Fibroblast of lung (primary cell): ENCODE data around the gene GALP. TPM values are rescaled to one million over a fixed set of nuclear protein-coding genes. Genes with fewer than 3 reads are reported as not detected.
"Not testable (repeated sequence)": the region's sequence is repeated elsewhere in the genome, so short reads cannot be mapped to it uniquely, and the experiment has no call there.

ENCODE experiments used
- DNase-seq, 2 donors: peaks; one replicate each; pipeline versions ENCODE4 v3.0.0 to v3.0.0-alpha.2; 2010; ENCODE audit warnings: low read depth in 2 of 2
- H2AFZ ChIP-seq: 2 replicates; pipeline ENCODE4 v1.5.1; 2012; ENCODE audit warnings: low read length, control low read depth, inconsistent platforms
- H3K27ac ChIP-seq: 2 replicates; pipeline ENCODE4 v1.5.1; 2011; ENCODE audit warnings: low read length, control low read depth; ENCODE audit not compliant: insufficient read depth
- H3K27me3 ChIP-seq: 2 replicates; pipeline ENCODE4 v1.5.1; 2011; ENCODE audit warnings: mild to moderate bottlenecking, low read length; ENCODE audit not compliant: control insufficient read depth, insufficient read depth
- H3K36me3 ChIP-seq: 2 replicates; pipeline ENCODE4 v1.5.1; 2011; ENCODE audit warnings: low read length; ENCODE audit not compliant: control insufficient read depth, insufficient read depth
- H3K4me1 ChIP-seq: 2 replicates; pipeline ENCODE4 v1.5.1; 2011; ENCODE audit warnings: low read length; ENCODE audit not compliant: control insufficient read depth, insufficient read depth; ENCODE audit errors: extremely low read depth
- H3K4me2 ChIP-seq: 2 replicates; pipeline ENCODE4 v1.5.1; 2011; ENCODE audit warnings: low read length, control low read depth; ENCODE audit not compliant: insufficient read depth; ENCODE audit errors: extremely low read depth
- H3K4me3 ChIP-seq, 4 experiments: fragments of 200-600 bp in 1 of 4; sonication (generic) in 1 of 4; replicated peaks in 1 of 4; 2 replicates each; pipeline ENCODE4 v1.5.1; 2011 to 2016; ENCODE audit warnings: low read length in 4 of 4, low read depth in 3 of 4, mild to moderate bottlenecking in 3 of 4, control low read depth in 2 of 4, inconsistent platforms in 1 of 4, mixed read lengths in 1 of 4; ENCODE audit not compliant: insufficient read depth in 1 of 4; ENCODE audit errors: control extremely low read depth in 1 of 4
- H3K79me2 ChIP-seq: 2 replicates; pipeline ENCODE4 v1.5.1; 2012; ENCODE audit warnings: mild to moderate bottlenecking, low read length, inconsistent platforms; ENCODE audit not compliant: control insufficient read depth, insufficient read depth
- H3K9ac ChIP-seq: 2 replicates; pipeline ENCODE4 v1.5.1; 2011; ENCODE audit warnings: mild to moderate bottlenecking, low read length, control low read depth; ENCODE audit not compliant: insufficient read depth
- H3K9me3 ChIP-seq: 2 replicates; pipeline ENCODE4 v1.5.1; 2012; ENCODE audit warnings: low read depth, low read length; ENCODE audit not compliant: control insufficient read depth, insufficient read depth
- H4K20me1 ChIP-seq: 2 replicates; pipeline ENCODE4 v1.5.1; 2011; ENCODE audit warnings: low read length; ENCODE audit not compliant: control insufficient read depth, insufficient read depth; ENCODE audit errors: extremely low read depth
- EZH2 ChIP-seq: IDR thresholded peaks from 2 replicates; pipeline ENCODE4 v1.5.1; 2012; ENCODE audit warnings: low read length, control low read depth, mild to moderate bottlenecking; ENCODE audit errors: missing control alignments
- polyA plus RNA-seq, 2 donors: library from polyadenylated mRNA; depleted of rRNA in 1 of 2; stranded (reverse) in 1 of 2; unstranded in 1 of 2; fragments of >200 nt; gene quantifications; 2 replicates each; pipeline ENCODE4 v1.2.1, GENCODE V29; 2011 to 2012; ENCODE audit warnings: missing spikeins in 1 of 2
- total RNA-seq: library from RNA; depleted of rRNA; stranded (reverse); fragments of >200 nt; gene quantifications from 2 replicates; pipeline ENCODE4 v1.2.1, GENCODE V29; 2014
- TF ChIP-seq, protein P1 (sequence below), 2 donors: IDR thresholded peaks in 1 of 2; conservative IDR thresholded peaks in 1 of 2; 1 replicate in 1 of 2; 2 replicates in 1 of 2; pipeline ENCODE4 v1.5.1; 2011 to 2012; ENCODE audit warnings: low read length in 2 of 2, control low read depth in 1 of 2, inconsistent platforms in 1 of 2, low read depth in 1 of 2, mild to moderate bottlenecking in 1 of 2

Gene GALP
- total and polyA plus RNA-seq, 2 donors (not counting 1 experiment from before 2014, with no cell fraction given): not detected

DNA sequence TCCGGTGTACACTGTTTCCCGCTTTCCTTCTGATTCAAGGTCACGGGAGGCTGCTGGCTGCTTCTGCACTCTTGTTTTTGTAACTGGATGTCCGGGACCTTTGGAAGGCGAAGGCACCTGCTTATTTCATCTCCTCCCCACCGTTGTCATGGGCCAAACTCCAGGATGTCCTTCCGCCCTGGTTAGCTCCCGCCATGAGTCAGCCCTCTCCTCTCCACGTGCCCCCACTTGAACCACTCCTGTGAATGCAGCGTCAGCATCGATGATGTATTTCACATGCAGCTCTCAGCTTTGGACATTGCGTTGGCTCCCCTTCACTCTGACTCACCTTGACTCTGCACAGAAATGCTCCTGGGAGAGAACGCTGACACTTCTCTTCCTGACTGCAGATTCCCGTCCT is 5.5 kb upstream of the GALP start:
- DNase-seq: peak in 1 of 2 donors; percentile 85
- H3K4me3 ChIP-seq: no peak overlapping the region
- no peak overlapping the region for H3K9ac ChIP-seq
- H3K79me2 ChIP-seq: no peaks in the 10 kb centered on the region
- no peaks in the 10 kb centered on the region for H3K36me3 ChIP-seq
- H3K4me2 ChIP-seq: no peak overlapping the region
- no peaks in the 10 kb centered on the region for H3K27me3 ChIP-seq
- H2AFZ ChIP-seq: no peak overlapping the region
- H3K27ac ChIP-seq: no peak overlapping the region
- TF ChIP-seq EZH2: no peak
- TF ChIP-seq, protein P1, sequence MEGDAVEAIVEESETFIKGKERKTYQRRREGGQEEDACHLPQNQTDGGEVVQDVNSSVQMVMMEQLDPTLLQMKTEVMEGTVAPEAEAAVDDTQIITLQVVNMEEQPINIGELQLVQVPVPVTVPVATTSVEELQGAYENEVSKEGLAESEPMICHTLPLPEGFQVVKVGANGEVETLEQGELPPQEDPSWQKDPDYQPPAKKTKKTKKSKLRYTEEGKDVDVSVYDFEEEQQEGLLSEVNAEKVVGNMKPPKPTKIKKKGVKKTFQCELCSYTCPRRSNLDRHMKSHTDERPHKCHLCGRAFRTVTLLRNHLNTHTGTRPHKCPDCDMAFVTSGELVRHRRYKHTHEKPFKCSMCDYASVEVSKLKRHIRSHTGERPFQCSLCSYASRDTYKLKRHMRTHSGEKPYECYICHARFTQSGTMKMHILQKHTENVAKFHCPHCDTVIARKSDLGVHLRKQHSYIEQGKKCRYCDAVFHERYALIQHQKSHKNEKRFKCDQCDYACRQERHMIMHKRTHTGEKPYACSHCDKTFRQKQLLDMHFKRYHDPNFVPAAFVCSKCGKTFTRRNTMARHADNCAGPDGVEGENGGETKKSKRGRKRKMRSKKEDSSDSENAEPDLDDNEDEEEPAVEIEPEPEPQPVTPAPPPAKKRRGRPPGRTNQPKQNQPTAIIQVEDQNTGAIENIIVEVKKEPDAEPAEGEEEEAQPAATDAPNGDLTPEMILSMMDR (conservative IDR thresholded peaks at IDR 0.05 in 1 of 2, IDR thresholded peaks at IDR 0.05 in 1 of 2; ENCODE audit: low read depth in 1 of 2, low read length in 2 of 2): no peak
- H4K20me1 ChIP-seq: no peaks in the 10 kb centered on the region
- H3K9me3 ChIP-seq: no peaks in the 10 kb centered on the region
- H3K4me1 ChIP-seq: no peaks in the 10 kb centered on the region

DNA sequence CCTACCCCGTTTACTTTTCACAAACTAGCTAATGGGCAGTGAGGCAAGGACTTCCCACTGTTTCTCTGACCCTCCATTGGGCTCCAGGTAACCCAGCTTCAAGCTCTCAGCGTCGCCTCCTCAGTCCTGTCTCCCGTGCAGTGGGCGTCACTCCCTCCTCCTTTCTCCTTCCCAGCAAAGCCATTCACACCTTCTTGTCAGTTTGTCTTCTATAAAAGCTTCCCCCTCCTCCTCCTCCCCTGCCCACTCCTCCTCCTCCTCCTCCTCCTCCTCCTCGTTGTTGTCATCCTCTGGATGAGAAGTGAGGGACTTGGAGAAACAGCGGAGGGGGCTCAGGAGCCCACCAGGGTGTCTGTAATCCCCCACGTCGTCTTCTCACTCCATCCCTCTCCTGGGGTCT is 1.7 kb upstream of the GALP start:
- H2AFZ ChIP-seq: no peak overlapping the region
- no peaks in the 10 kb centered on the region for H3K79me2 ChIP-seq
- no peak for DNase-seq
- TF ChIP-seq EZH2: no peak
- TF ChIP-seq, protein P1 (conservative IDR thresholded peaks at IDR 0.05 in 1 of 2, IDR thresholded peaks at IDR 0.05 in 1 of 2; ENCODE audit: low read depth in 1 of 2, low read length in 2 of 2): no peak
- no peaks in the 10 kb centered on the region for H3K4me1 ChIP-seq
- H3K36me3 ChIP-seq: no peaks in the 10 kb centered on the region
- no peaks in the 10 kb centered on the region for H3K9me3 ChIP-seq
- H3K27ac ChIP-seq: no peak overlapping the region
- H4K20me1 ChIP-seq: no peaks in the 10 kb centered on the region
- H3K4me2 ChIP-seq: no peak overlapping the region
- H3K9ac ChIP-seq: no peak overlapping the region
- H3K27me3 ChIP-seq: peaks cover 3% of the 10 kb centered on the region
- no peak overlapping the region for H3K4me3 ChIP-seq

DNA sequence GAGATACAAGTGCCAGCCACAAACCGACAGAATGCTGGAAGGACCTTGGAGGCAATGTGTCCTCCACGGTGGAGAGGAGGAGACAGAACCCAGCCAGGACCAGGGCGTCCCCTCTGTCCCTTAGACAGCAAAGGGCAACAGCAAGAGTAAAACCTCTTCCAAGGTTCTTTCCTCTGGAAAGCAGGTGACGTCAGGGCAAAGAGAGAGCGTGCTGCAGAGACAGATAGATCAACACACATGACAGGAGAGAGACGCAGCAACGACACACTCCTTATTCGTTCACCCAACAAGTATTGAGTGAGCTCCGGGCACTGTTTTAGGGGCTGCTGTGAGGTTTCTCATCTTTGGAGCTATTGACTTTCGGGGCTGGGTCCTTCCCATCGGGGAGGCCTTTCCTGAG is 1.3 kb upstream of the GALP start:
- H3K36me3 ChIP-seq: no peaks in the 10 kb centered on the region
- H2AFZ ChIP-seq: no peak overlapping the region
- TF ChIP-seq, protein P1 (conservative IDR thresholded peaks at IDR 0.05 in 1 of 2, IDR thresholded peaks at IDR 0.05 in 1 of 2; ENCODE audit: low read depth in 1 of 2, low read length in 2 of 2): no peak
- no peak for TF ChIP-seq EZH2

DNA sequence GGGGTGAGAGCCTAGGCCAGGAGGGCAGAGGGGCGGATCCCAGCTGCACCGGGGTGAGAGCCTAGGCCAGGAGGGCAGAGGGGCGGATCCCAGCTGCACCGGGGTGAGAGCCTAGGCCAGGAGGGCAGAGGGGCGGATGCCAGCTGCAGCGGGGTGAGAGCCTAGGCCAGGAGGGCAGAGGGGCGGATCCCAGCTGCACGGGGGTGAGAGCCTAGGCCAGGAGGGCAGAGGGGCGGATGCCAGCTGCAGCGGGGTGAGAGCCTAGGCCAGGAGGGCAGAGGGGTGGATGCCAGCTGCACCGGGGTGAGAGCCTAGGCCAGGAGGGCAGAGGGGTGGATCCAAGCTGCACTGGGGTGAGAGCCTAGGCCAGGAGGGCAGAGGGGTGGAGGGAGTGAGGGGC is 502 bp downstream of the GALP start:
- H3K4me3 ChIP-seq, H3K79me2 ChIP-seq, H3K9me3 ChIP-seq, H2AFZ ChIP-seq, H3K36me3 ChIP-seq, H3K4me1 ChIP-seq, H3K27me3 ChIP-seq, DNase-seq, H3K27ac ChIP-seq, H4K20me1 ChIP-seq, H3K4me2 ChIP-seq, H3K9ac ChIP-seq: not testable (repeated sequence)

More for the DNA sequence above, 1.3 kb upstream of the GALP start:
- Histone ChIP-seq H3K4me3 (no peak overlapping the region), H3K27me3 (peaks cover 3% of the 10 kb centered on the region), H3K9ac (no peak overlapping the region), H4K20me1 (no peaks in the 10 kb centered on the region), H3K4me2 (no peak overlapping the region), H3K9me3 (no peaks in the 10 kb centered on the region), H3K4me1 (no peaks in the 10 kb centered on the region), H3K79me2 (no peaks in the 10 kb centered on the region), H3K27ac (no peak overlapping the region)
- no peak for DNase-seq
